ENCODE measurements around the gene SSTR5.

DNA sequence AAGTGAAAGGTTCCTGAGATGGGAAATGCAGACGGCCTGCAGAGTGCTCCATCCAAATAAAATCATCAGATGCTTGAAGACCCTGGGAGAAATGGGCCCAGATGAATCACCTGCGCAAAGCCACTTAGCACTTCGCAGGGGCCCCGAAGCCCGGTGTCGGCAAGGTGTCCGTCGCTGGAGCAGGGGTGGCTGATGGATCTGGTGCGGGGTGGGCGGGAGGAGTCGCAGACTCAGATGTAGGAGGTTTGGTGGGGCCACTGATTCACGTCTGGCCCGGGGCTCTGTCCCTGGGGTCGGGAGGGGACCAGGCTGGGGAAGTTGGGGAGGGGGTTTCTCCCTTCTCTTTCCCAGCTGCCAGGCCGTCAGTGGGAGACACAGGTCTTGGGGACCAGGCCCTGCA lies 21.6 kb upstream of the SSTR5 start:
- TF ChIP-seq, protein P1, sequence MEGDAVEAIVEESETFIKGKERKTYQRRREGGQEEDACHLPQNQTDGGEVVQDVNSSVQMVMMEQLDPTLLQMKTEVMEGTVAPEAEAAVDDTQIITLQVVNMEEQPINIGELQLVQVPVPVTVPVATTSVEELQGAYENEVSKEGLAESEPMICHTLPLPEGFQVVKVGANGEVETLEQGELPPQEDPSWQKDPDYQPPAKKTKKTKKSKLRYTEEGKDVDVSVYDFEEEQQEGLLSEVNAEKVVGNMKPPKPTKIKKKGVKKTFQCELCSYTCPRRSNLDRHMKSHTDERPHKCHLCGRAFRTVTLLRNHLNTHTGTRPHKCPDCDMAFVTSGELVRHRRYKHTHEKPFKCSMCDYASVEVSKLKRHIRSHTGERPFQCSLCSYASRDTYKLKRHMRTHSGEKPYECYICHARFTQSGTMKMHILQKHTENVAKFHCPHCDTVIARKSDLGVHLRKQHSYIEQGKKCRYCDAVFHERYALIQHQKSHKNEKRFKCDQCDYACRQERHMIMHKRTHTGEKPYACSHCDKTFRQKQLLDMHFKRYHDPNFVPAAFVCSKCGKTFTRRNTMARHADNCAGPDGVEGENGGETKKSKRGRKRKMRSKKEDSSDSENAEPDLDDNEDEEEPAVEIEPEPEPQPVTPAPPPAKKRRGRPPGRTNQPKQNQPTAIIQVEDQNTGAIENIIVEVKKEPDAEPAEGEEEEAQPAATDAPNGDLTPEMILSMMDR (IDR thresholded peaks at IDR 0.05; ENCODE audit: low read depth, low read length), result no peak
- TF ChIP-seq POLR2A (IDR thresholded peaks at IDR 0.05; ENCODE audit: extremely low read depth, insufficient read length), result no peak
- TF ChIP-seq, protein P2, sequence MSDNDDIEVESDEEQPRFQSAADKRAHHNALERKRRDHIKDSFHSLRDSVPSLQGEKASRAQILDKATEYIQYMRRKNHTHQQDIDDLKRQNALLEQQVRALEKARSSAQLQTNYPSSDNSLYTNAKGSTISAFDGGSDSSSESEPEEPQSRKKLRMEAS (IDR thresholded peaks at IDR 0.05; ENCODE audit: low read depth, low read length), result no peak
